Measurements from ENCODE around the gene SERPINB13.

The SERPINB13 gene, protein sequence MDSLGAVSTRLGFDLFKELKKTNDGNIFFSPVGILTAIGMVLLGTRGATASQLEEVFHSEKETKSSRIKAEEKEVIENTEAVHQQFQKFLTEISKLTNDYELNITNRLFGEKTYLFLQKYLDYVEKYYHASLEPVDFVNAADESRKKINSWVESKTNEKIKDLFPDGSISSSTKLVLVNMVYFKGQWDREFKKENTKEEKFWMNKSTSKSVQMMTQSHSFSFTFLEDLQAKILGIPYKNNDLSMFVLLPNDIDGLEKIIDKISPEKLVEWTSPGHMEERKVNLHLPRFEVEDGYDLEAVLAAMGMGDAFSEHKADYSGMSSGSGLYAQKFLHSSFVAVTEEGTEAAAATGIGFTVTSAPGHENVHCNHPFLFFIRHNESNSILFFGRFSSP

DNA sequence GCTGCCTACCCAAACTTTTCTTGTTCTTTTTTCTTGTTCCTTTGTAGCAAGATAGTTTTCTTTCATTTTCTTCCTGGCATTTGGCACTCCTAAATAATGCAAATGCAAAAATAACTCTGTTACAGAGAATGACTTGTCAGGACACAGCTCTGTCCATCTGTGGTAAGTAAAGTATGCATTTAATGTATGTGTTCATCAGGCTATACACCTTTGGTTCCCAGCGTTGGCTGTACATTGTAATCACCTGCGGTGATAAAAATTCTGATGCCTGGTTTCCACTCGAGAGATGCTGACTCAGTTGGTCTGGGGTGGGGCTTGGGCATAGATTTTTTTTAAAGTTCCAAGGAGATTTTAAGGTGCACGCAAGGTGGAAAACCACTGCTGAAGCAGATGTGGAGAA, at the start of gene SERPINB13:
TSS of gene SERPINB13 (plus strand) at position 378 of the 400 bp plus-strand sequence. CDS start 1,325 bp downstream, outside the sequence.
- Mint-ChIP-seq H3K4me3 (no peak within 1 kb of the TSS), H3K4me1 (ENCODE audit: low read depth) (no peaks in the 10 kb centered on the region), H3K9me3 (no peaks in the 10 kb centered on the region), H3K27ac (no peak within 1 kb of the TSS), H3K36me3 (ENCODE audit: low read depth) (no peaks in the 10 kb centered on the region), H3K27me3 (ENCODE audit: low read depth) (no peaks in the 10 kb centered on the region)
- DNase-seq (ENCODE audit: low spot score) = no peak

DNA sequence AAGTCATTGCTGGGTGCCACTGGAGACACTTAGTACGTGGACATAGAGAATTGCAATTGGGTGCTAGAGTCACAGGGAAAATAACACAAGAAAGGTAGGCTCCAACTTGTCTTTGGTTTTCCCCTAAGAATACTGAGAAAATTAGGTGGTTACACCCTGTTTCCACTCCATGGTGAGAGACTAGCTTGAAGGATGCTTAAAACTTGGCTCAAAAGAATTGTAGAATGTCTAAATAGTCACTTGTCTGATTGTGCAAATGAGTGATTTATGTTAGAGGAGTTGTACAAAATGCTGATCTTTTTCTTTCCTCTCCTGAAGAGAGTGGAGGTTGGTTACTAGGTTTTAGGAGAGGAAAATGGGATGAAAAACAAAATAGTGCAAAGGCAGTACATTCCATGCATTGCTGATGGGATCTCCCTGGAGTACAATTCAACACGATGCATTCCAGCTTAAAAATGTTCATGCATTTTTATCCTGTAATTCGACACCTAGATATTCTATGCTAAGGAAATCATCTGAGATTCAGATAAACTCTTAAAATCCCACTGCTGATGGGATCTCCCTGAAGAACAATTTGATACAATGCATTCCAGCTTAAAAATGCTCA, 47.1 kb upstream of the SERPINB13 start:
- no peak overlapping the region for H3K4me3 Mint-ChIP-seq
- no peaks in the 10 kb centered on the region for H3K9me3 Mint-ChIP-seq
- H3K36me3 Mint-ChIP-seq (ENCODE audit: low read depth) = no peaks in the 10 kb centered on the region
- H3K27ac Mint-ChIP-seq = no peak overlapping the region
- peaks cover 19% of the 10 kb centered on the region for H3K27me3 Mint-ChIP-seq (ENCODE audit: low read depth)
- no peak for DNase-seq (ENCODE audit: low spot score)
- H3K4me1 Mint-ChIP-seq (ENCODE audit: low read depth) = no peaks in the 10 kb centered on the region

DNA sequence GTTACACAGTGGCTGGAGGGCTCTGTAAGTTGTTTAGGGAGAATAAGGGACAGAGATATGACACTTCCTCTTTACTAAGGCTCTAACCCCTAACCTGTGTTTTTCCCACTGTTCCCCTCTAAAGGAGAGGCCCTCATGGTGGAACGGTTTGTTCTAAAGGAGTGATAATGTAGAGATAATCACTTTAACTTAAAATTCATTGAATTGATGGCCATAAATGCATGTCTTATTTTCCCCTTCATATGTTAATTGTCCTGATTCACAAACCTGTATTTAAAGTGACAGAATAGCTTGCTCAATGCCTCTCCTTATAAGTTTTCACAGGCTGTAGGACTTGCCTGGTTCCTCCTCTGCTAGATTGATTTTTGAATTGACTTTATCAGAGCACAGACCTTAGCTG, 45.1 kb upstream of the SERPINB13 start, which contains the start of gene SERPINB12:
TSS of gene SERPINB12 (plus strand) at position 301 of the 400 bp plus-strand sequence. CDS start 13,791 bp downstream, outside the sequence.
- Mint-ChIP-seq H3K9me3 (no peaks in the 10 kb centered on the region), H3K27me3 (ENCODE audit: low read depth) (peaks cover 25% of the 10 kb centered on the region), H3K4me3 (no peak within 1 kb of the TSS), H3K36me3 (ENCODE audit: low read depth) (no peaks in the 10 kb centered on the region), H3K4me1 (ENCODE audit: low read depth) (no peaks in the 10 kb centered on the region), H3K27ac (no peak within 1 kb of the TSS)
- no peak for DNase-seq (ENCODE audit: low spot score)

DNA sequence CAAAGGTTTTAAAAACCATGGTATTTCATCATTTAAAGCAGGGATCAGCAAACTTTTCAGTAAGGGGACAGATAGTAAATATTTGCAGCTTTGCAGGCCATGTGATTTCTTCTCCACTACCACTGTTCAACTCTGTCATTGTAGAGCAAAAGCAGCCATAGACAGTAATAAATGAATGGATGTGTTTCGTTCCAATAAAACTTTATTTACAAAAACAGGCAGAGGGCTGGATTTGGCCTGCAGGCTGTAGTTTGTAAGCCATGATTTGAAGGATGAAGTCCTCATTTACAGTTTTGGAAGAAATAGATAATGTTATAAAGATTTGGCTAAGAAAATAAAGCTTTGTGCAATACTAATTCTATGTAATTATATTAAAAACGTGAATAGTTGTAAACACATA, 43.1 kb upstream of the SERPINB13 start:
- peaks cover 30% of the 10 kb centered on the region for H3K27me3 Mint-ChIP-seq (ENCODE audit: low read depth)
- no peak overlapping the region for H3K27ac Mint-ChIP-seq
- no peaks in the 10 kb centered on the region for H3K4me1 Mint-ChIP-seq (ENCODE audit: low read depth)
- no peak for DNase-seq (ENCODE audit: low spot score)
- H3K4me3 Mint-ChIP-seq = no peak overlapping the region
- no peaks in the 10 kb centered on the region for H3K9me3 Mint-ChIP-seq
- H3K36me3 Mint-ChIP-seq (ENCODE audit: low read depth) = no peaks in the 10 kb centered on the region

DNA sequence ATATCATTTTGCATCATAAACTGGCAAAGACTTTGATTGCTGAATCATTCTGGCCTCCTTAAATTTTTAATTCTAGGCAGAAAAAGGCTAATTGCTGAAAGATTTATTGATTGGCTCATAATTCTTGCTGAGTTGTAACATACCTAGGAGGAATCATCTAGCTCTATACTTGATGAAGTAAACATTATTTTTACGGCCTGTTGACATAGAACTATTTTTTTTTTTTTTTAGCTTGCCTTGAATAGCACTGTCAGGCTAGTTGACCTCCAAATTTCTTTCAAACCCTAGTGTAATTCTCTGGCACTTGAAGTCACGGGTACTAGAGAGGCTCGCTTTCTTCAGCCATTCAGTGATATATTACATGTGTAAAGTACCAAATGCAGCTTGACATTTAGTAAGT, 42.1 kb upstream of the SERPINB13 start:
- H3K4me3 Mint-ChIP-seq = no peak overlapping the region
- no peaks in the 10 kb centered on the region for H3K9me3 Mint-ChIP-seq
- H3K27me3 Mint-ChIP-seq (ENCODE audit: low read depth) = peaks cover 30% of the 10 kb centered on the region
- no peak for DNase-seq (ENCODE audit: low spot score)
- no peak overlapping the region for H3K27ac Mint-ChIP-seq
- H3K36me3 Mint-ChIP-seq (ENCODE audit: low read depth) = no peaks in the 10 kb centered on the region
- no peaks in the 10 kb centered on the region for H3K4me1 Mint-ChIP-seq (ENCODE audit: low read depth)

DNA sequence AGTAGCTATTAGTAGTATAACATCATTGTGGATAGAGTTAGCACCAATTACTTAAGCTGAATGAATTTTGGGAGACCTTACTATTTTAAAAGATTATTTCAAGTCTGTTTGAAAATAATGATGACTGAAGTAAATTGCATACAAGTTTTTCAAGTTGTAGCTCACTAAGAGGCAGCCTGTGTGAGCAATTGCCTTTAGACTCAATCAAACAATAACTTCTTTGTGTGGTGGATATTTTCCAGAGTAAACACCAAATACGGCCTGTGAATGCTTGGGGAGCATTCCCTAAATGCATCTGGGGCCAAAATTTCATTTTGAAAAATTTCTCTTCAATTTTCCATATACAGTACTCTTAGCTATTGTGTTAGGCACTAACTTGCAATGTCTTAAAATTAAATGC, 37.1 kb upstream of the SERPINB13 start:
- H3K36me3 Mint-ChIP-seq (ENCODE audit: low read depth) = no peaks in the 10 kb centered on the region
- H3K4me3 Mint-ChIP-seq = no peak overlapping the region
- H3K27me3 Mint-ChIP-seq (ENCODE audit: low read depth) = peaks cover 19% of the 10 kb centered on the region
- no peaks in the 10 kb centered on the region for H3K9me3 Mint-ChIP-seq
- no peak for DNase-seq (ENCODE audit: low spot score)
- no peak overlapping the region for H3K27ac Mint-ChIP-seq
- H3K4me1 Mint-ChIP-seq (ENCODE audit: low read depth) = no peaks in the 10 kb centered on the region

DNA sequence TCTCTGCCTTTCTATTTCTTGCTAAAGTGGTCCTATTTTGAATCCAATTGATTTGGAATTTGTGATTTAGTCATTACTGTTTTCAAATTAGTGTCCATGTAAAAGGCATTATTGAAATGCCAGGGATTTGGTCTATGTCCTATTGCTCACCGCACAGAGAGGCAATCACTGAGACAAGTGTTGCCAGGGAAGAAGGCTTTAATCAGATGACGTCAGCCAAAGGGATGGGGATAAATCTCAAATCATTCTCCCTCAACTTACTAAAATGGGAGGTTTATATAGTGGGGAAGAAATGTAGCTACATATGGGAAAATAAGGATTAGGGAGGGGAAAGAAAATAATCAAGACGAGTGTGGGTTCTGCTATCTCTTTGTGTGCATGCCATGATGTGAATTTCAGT, 35.4 kb upstream of the SERPINB13 start:
- no peaks in the 10 kb centered on the region for H3K36me3 Mint-ChIP-seq (ENCODE audit: low read depth)
- no peaks in the 10 kb centered on the region for H3K9me3 Mint-ChIP-seq
- no peak overlapping the region for H3K4me3 Mint-ChIP-seq
- H3K4me1 Mint-ChIP-seq (ENCODE audit: low read depth) = no peaks in the 10 kb centered on the region
- H3K27me3 Mint-ChIP-seq (ENCODE audit: low read depth) = peaks cover 13% of the 10 kb centered on the region
- no peak overlapping the region for H3K27ac Mint-ChIP-seq
- no peak for DNase-seq (ENCODE audit: low spot score)

DNA sequence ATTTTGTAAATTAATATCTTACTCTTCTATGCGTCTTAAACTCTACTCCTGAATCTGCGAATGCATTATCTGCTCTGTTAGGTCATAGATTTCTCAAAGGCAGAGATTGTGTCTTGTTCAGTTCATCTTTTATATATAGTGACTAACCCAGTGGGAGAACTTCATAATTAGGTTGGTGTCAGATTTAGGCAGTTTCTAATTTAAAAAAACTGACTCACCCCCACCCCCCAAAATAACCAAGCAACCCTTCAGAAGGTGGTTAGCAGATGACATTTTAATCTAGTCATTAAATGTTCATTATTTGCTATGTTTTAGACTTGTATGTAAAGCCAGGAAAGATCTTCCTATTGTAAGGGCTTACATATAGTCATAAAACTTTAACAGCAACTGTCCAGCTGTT, 34.6 kb upstream of the SERPINB13 start:
- H3K4me1 Mint-ChIP-seq (ENCODE audit: low read depth) = no peaks in the 10 kb centered on the region
- H3K4me3 Mint-ChIP-seq = no peak overlapping the region
- no peak overlapping the region for H3K27ac Mint-ChIP-seq
- no peaks in the 10 kb centered on the region for H3K9me3 Mint-ChIP-seq
- no peak for DNase-seq (ENCODE audit: low spot score)
- H3K27me3 Mint-ChIP-seq (ENCODE audit: low read depth) = peaks cover 13% of the 10 kb centered on the region
- H3K36me3 Mint-ChIP-seq (ENCODE audit: low read depth) = no peaks in the 10 kb centered on the region

DNA sequence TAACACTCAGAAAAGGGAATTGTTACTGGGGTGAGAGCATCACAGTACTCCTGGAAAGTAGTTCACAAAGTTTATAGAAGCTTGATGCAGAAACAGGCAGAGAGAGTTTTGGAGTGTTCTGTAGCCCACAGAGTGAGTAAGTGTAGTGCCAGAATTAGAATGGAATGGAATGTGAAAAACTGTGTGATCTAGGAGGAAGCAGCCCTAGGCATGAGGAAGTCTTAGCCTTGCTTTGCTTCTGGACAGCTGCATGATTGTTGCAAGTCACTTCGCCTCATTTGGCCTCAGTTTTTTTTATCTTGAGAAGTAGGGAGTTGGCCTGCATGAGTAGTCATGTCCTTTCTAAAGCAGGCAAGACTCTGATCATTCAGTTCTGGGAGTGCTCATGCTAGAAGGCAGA, 34.1 kb upstream of the SERPINB13 start:
- Mint-ChIP-seq H3K4me3 (no peak overlapping the region), H3K36me3 (ENCODE audit: low read depth) (no peaks in the 10 kb centered on the region), H3K27ac (no peak overlapping the region), H3K9me3 (no peaks in the 10 kb centered on the region), H3K4me1 (ENCODE audit: low read depth) (no peaks in the 10 kb centered on the region), H3K27me3 (ENCODE audit: low read depth) (peaks cover 10% of the 10 kb centered on the region)
- DNase-seq (ENCODE audit: low spot score) = no peak

DNA sequence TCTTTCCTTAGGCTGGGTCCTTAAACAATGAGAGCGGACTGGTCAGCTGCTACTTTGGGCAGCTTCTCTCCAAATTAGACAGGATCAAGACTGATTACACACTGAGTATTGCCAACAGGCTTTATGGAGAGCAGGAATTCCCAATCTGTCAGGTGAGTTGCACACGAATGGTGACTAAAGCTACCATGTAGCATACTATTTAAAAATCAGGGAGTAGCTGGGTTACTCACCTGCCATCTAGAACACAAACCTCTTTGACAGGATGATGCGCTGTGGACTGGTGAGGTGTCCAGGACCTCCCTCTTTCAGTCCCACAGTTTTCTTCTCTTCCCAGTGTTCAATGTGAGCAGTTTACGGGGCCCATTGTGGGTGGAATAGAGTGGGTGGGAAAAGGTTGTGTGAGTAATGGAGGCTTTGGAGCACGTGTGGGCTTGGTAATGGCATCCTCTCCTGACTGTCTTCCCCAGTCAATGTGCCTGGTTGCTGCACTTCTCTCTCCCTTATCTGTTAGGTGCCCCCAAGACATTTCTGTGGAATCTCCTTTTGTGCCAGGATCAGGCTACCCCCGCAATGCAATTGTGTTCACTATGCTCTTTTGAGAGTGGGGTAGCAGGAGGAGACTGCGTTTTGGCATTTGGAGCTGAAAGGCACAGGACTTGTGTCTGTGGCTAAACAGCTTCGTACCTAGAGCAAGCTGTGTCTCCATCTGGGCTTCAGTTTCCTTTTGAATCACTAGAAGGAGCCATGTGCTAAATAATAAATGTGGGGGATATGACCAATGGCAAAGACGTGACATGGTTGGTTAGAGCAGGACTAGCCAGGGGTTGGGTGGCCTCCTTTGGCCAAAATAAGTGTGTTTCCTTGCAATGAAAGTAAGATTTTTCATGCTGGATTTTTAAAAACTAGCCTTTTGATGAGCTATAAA, 27.3 kb upstream of the SERPINB13 start:
- H3K36me3 Mint-ChIP-seq (ENCODE audit: low read depth) = no peaks in the 10 kb centered on the region
- H3K27ac Mint-ChIP-seq = no peak overlapping the region
- H3K27me3 Mint-ChIP-seq (ENCODE audit: low read depth) = no peaks in the 10 kb centered on the region
- DNase-seq (ENCODE audit: low spot score) = no peak
- H3K9me3 Mint-ChIP-seq = no peaks in the 10 kb centered on the region
- H3K4me1 Mint-ChIP-seq (ENCODE audit: low read depth) = no peaks in the 10 kb centered on the region
- H3K4me3 Mint-ChIP-seq = no peak overlapping the region

DNA sequence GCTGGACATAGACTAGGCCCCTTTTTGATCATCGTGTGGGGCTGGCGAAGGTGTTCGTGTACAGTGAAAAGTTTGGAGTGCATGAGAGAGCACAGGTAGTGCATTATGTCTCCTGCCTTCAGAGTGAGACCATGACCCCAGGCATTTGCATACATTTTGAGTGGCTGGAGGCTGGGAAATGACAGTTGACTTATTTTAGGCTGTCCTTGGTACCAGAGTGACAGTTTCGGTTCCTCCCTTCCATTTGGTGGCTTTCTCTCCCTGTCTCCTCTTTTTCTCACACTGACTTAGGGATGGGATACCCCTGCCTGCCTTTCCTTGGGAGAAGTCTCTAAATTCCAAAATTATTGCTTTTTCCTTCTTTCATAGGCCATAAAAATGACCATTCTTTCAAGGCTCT, 24.9 kb upstream of the SERPINB13 start:
- no peaks in the 10 kb centered on the region for H3K9me3 Mint-ChIP-seq
- H3K27ac Mint-ChIP-seq = no peak overlapping the region

DNA sequence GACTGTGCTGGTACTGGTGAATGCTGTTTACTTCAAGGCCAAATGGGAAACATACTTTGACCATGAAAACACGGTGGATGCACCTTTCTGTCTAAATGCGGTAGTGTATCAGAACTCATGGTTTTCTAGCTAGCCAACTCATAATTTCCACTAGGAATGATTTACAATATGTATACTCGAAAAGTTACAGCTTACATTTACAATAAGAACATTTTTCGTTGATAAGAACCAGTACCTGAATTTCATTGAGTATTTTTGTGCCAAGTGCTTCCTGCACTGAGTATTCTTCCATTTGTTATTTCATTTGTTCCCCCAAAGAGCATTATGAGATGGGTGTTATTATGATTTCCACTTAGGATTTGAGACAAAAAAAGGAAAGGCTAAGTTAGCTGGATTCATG, 23.1 kb upstream of the SERPINB13 start:
- no peak overlapping the region for H3K27ac Mint-ChIP-seq
- no peaks in the 10 kb centered on the region for H3K9me3 Mint-ChIP-seq
- DNase-seq (ENCODE audit: low spot score) = no peak
- no peak overlapping the region for H3K4me3 Mint-ChIP-seq
- no peaks in the 10 kb centered on the region for H3K4me1 Mint-ChIP-seq (ENCODE audit: low read depth)
- H3K36me3 Mint-ChIP-seq (ENCODE audit: low read depth) = no peaks in the 10 kb centered on the region
- no peaks in the 10 kb centered on the region for H3K27me3 Mint-ChIP-seq (ENCODE audit: low read depth)

More for the DNA sequence above, 24.9 kb upstream of the SERPINB13 start:
- Mint-ChIP-seq H3K36me3 (ENCODE audit: low read depth) (no peaks in the 10 kb centered on the region), H3K4me3 (no peak overlapping the region), H3K27me3 (ENCODE audit: low read depth) (no peaks in the 10 kb centered on the region), H3K4me1 (ENCODE audit: low read depth) (no peaks in the 10 kb centered on the region)
- DNase-seq (ENCODE audit: low spot score) = no peak

DNA sequence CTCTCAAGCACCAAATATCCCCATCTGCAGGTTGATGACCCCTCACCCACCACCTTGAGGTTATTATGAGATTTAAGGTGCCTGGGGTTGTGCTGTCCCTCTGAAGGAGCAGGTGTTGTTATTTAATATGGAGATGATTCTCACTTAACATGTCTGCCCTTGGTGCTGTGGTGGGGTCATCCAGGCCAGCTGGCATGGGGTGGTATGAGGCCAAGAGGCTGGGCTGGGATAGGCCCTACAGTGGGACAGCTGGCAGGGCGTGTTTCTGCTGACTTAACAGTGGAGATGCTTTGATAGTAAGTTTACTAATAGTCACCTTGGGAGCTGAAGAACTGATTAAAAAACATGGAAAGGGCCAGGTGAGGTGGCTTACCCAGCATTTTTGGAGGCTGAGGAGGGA, 22.6 kb upstream of the SERPINB13 start:
- no peak overlapping the region for H3K27ac Mint-ChIP-seq
- H3K36me3 Mint-ChIP-seq (ENCODE audit: low read depth) = no peaks in the 10 kb centered on the region
- H3K4me3 Mint-ChIP-seq = no peak overlapping the region
- no peaks in the 10 kb centered on the region for H3K4me1 Mint-ChIP-seq (ENCODE audit: low read depth)
- H3K9me3 Mint-ChIP-seq = no peaks in the 10 kb centered on the region
- no peak for DNase-seq (ENCODE audit: low spot score)
- no peaks in the 10 kb centered on the region for H3K27me3 Mint-ChIP-seq (ENCODE audit: low read depth)

DNA sequence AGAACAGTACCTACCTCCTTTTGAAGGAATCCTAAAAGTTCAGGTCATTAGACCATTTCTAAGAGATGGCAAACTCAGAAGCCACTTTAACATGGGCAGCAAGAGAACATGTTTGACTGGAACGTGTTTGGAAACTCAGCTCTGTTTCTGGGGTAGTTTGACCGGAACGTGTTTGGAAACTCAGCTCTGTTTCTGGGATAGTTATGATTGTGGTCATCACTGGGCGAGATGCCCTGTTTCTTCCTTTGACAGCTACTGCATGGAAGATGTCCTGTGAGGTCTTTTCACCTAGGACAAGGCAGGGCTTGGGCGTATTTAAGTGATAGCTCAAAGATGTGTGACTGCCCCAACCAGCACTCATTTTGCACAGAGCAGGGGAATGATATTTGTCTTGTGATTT, 19.9 kb upstream of the SERPINB13 start:
- Mint-ChIP-seq H3K27ac (no peak overlapping the region), H3K36me3 (ENCODE audit: low read depth) (no peaks in the 10 kb centered on the region)

More for the DNA sequence above, 19.9 kb upstream of the SERPINB13 start:
- H3K27me3 Mint-ChIP-seq (ENCODE audit: low read depth) = peaks cover 4% of the 10 kb centered on the region
- H3K9me3 Mint-ChIP-seq = no peaks in the 10 kb centered on the region
- H3K4me3 Mint-ChIP-seq = no peak overlapping the region
- no peaks in the 10 kb centered on the region for H3K4me1 Mint-ChIP-seq (ENCODE audit: low read depth)
- DNase-seq (ENCODE audit: low spot score) = no peak
